A549 (cell line): ENCODE results near the gene CPNE4. TPM values are rescaled to one million over a fixed set of nuclear protein-coding genes. Genes with fewer than 3 reads are reported as not detected.

Experiments used
- ATAC-seq, 2 experiments: fragments of 200-7000 bp in 1 of 2; fragments of >200 bp in 1 of 2; cut with Nextera tagmentation in 1 of 2; cut with Tn5 transposase in 1 of 2; 3 replicates each; pipeline versions ENCODE4 v1.8.0 to v1.9.1; 2018 to 2020; ENCODE audit warnings: mild to moderate bottlenecking in 1 of 2, moderate library complexity in 1 of 2
- CTCF ChIA-PET: fragments of 300-600 bp; sonication (Branson Sonifier 250); formaldehyde crosslinking; extraction: SDS; loops from one replicate; lab custom pipeline; 2021; ENCODE audit warnings: antibody characterized with exemption, inconsistent platforms; lab: Yijun Ruan, JAX
- POLR2A ChIA-PET: fragments of 350-600 bp; formaldehyde crosslinking; extraction: SDS; loops from one replicate; lab custom pipeline; 2021; ENCODE audit warnings: antibody characterized with exemption, inconsistent platforms; lab: Yijun Ruan, JAX
- DNase-seq, 2 experiments: peaks; one replicate each; pipeline versions ENCODE4 v3.0.0 to v3.0.0-alpha.2; 2011 to 2016; ENCODE audit warnings: low read depth in 1 of 2, low spot score in 1 of 2
- FAIRE-seq: peaks from 2 replicates; lab custom pipeline; 2011; peaks lifted over from hg19 to GRCh38; lab: Jason Lieb, UNC
- H3K27ac ChIP-seq, 2 experiments: fragments of >200 bp; sonication (Bioruptor Twin); formaldehyde crosslinking; 3 replicates each; pipeline ENCODE4 v1.5.1; 2016 to 2017
- H3K4me1 ChIP-seq: fragments of >200 bp; sonication (Bioruptor Twin); formaldehyde crosslinking; 3 replicates; pipeline ENCODE4 v1.6.1; 2016
- H3K4me2 ChIP-seq: fragments of >200 bp; sonication (Bioruptor Twin); formaldehyde crosslinking; 3 replicates; pipeline ENCODE4 v1.6.1; 2016
- H3K4me3 ChIP-seq: fragments of >200 bp; sonication (Bioruptor Twin); formaldehyde crosslinking; 3 replicates; pipeline ENCODE4 v1.5.1; 2016
- H3K9me3 ChIP-seq: fragments of >200 bp; sonication (Bioruptor Twin); formaldehyde crosslinking; 3 replicates; pipeline ENCODE4 v1.6.1; 2016
- CBX8 ChIP-seq: fragments of 200-600 bp; sonication (generic); IDR thresholded peaks from 2 replicates; pipeline ENCODE4 v1.6.1; 2016
- JUN ChIP-seq, 2 experiments: fragments of >200 bp; sonication (Bioruptor Twin); formaldehyde crosslinking; IDR thresholded peaks; 2 replicates in 1 of 2; 3 replicates in 1 of 2; pipeline ENCODE4 v1.6.1; 2016 to 2017
- TP53 ChIP-seq: fragments of 250-450 bp; sonication (Bioruptor Pico); IDR thresholded peaks from 2 replicates; pipeline ENCODE4 v1.5.0; 2021; ENCODE audit warnings: mild to moderate bottlenecking, moderate library complexity
- WGBS: methylation state at CpG from one replicate; pipeline ENCODE4 v1.1.6; 2017; ENCODE audit errors: missing lambda C conversion rate; 5-methylcytosine and 5-hydroxymethylcytosine counted together
- polyA plus RNA-seq, 4 experiments: library from polyadenylated mRNA; depleted of rRNA in 3 of 4; stranded (reverse); fragments of >200 nt; fragmentation: RNase III in 1 of 4; extraction: RNeasy Plus Mini Kit Qiagen cat#74134 plus additional on column Dnase treatment in 1 of 4; gene quantifications; 2 replicates in 3 of 4; 3 replicates in 1 of 4; pipeline ENCODE4 v1.2.3, GENCODE V29; 2011 to 2017
- small RNA-seq, 6 experiments: library from RNA; depleted of rRNA; stranded (forward); fragments of <200 nt; gene quantifications; one replicate each; pipeline ENCODE3, GENCODE V24; 2012
- TF ChIP-seq, protein P1 (sequence below): fragments of 450-650 bp; IDR thresholded peaks from 2 replicates; pipeline ENCODE4 v1.6.1; 2014; ENCODE audit warnings: antibody characterized with exemption

Gene CPNE4
- polyA plus RNA-seq, 2 of the 4 experiments (the other 2 are of a cell fraction), result 3.6 to 8.7 TPM

DNA sequence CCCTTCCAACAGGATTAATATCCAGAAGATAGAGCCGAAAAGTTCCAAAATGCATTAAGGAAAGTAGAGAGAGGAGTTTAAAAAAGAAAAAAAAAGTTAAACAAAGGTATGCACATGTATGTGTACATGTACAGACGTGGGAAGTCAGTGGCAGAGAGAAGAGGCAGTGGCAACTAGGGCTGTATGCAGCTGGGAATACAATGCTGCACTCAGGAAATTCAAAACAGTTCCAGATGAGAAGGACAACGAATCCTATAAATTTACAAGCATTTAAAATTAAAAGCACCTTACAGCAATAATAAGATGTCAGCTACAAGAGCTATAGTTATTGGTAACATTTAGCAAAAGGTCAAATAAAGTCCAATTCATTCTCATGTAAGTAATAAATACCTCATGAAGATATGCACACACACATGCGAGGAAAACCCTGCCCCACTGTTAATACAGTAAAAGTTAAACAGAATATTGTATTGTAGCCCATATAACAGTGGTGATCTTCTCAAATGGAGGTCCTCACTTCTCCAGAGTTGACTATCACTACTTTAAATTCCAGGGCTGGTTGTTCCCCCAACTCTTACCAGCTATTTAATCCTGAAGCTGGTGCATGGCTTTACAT lies 550.2 kb downstream of the CPNE4 start:
- POLR2A ChIA-PET, result no interaction called here
- FAIRE-seq, result no peak
- no peak overlapping the region for H3K27ac ChIP-seq
- no peak for DNase-seq
- no peak for ATAC-seq
- H3K4me1 ChIP-seq, result no peaks in the 10 kb centered on the region
- no peaks in the 10 kb centered on the region for H3K9me3 ChIP-seq
- WGBS, result 88% methylated on average over 4 of the region's 4 CpGs
- no peak overlapping the region for H3K4me3 ChIP-seq
- H3K4me2 ChIP-seq, result no peak overlapping the region
- TF ChIP-seq TP53 (CRISPR knock-in tag) (no peak), JUN (IDR thresholded peaks at IDR 0.05) (no peak), CBX8 (no peak)
- TF ChIP-seq, protein P1, sequence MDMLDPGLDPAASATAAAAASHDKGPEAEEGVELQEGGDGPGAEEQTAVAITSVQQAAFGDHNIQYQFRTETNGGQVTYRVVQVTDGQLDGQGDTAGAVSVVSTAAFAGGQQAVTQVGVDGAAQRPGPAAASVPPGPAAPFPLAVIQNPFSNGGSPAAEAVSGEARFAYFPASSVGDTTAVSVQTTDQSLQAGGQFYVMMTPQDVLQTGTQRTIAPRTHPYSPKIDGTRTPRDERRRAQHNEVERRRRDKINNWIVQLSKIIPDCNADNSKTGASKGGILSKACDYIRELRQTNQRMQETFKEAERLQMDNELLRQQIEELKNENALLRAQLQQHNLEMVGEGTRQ, result no peak
- CTCF ChIA-PET, result interaction anchor here (0.6 to 1.3 kb wide), 4 partner anchors 8 to 798 kb away, joined by 3 to 4 read pairs (median 3); no protein-coding TSS in a partner anchor

Small RNAs within 50 kb of the gene (small RNA-seq; reads per million reads assigned to genes)
- 0 reads per million in 6 experiments for gene AC107027.2
- gene MIR5704, result 0 reads per million in 6 experiments
